ENCODE data around the gene CDIPT. TPM values are rescaled to one million over a fixed set of nuclear protein-coding genes. Genes with fewer than 3 reads are reported as not detected.
"Not testable (repeated sequence)": the region's sequence is repeated elsewhere in the genome, so short reads cannot be mapped to it uniquely, and the experiment has no call there.

The CDIPT gene, protein sequence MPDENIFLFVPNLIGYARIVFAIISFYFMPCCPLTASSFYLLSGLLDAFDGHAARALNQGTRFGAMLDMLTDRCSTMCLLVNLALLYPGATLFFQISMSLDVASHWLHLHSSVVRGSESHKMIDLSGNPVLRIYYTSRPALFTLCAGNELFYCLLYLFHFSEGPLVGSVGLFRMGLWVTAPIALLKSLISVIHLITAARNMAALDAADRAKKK
- 65.5 and 69.3 TPM in 2 replicates for total RNA-seq (2014; rRNA removed; shearing (Covaris generic))
- 61.3 and 64.1 TPM in 2 replicates for polyA plus RNA-seq (2014; cell fraction: nucleus; rRNA removed)

DNA sequence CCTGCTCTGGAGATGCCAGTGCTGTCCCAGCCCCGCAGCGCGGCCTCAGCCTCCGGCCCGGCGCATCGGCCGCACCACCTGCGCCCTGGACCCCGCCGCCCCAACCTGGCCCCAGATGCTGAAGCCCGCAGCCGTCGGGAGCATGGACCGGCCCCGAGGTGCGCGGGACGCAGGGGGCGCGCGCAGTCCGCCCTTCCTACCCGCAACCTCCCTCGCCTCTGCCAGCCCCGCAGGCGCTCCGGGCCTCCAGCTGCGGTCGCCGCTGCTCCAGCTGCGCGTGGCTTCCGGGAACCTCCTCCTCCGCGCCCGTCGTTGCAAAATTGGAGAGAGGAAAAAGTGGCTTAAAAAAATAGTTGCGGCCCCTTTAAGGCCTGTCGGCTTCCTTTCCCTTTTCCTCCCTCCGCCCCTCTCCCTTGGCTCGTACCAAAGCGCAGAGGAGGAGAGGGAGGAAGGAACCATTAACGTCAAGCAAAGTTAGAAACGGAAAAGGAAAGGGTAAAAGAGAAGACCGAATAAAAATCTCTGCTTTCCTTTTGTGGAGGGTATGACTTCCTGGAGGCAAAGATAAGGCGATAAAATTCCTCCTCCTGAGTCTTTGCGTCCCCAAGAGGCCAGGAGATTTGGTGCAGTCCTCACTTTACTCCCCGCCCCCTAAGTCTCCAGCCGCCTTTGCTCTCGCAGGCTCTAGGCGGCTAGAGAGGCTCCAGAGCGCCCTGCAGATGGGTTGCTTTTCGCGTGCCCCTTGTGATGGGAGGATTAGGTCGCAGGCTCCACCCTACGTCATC, at the start of gene CDIPT:
CDIPT (minus strand) TSS at position 343 of the 785 bp plus-strand sequence. CDS start 369 bp downstream, outside the sequence.
- peak; percentile 96 for DNase-seq (ENCODE audit: extremely low read depth, low read depth)

DNA sequence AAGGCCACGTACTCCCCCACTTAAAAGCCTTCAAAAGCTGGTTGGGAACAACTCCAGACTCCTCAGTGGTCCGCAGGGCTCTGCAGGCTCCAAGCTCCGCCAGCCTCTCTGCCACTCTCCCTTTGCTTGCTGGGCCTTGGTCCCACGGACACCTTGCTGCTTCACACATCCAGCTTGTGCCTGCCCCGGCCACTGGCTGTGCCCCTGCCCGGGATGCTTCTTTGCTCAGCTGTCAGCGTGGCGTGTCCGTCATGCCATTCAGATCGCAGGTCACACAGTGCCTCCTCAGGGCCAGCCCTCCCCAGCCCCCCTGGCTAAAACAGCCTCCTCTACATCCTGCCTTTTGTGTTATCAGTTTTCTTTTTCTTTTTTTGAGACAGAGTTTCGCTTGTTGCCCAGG, 49.1 kb upstream of the CDIPT start:
- DNase-seq (ENCODE audit: extremely low read depth, low read depth) = no peak

DNA sequence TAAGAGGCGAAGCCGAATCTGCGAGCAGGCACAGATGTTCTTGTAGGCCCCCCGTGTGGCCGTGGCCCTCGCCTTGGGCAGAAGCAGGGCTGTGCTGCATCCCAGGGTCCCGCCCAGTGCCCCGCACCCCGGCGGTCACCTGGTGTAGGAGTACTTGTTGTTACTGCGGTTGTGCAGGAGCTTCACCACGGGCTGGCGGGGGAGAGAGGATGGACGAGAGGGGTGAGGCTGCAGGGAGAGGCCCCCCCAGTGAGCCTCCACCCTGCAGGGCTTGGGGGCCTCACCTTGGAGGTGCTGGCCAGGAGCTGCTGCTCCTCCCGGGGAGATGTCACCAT, 48.6 kb upstream of the CDIPT start:
- no peak for DNase-seq (ENCODE audit: extremely low read depth, low read depth)

DNA sequence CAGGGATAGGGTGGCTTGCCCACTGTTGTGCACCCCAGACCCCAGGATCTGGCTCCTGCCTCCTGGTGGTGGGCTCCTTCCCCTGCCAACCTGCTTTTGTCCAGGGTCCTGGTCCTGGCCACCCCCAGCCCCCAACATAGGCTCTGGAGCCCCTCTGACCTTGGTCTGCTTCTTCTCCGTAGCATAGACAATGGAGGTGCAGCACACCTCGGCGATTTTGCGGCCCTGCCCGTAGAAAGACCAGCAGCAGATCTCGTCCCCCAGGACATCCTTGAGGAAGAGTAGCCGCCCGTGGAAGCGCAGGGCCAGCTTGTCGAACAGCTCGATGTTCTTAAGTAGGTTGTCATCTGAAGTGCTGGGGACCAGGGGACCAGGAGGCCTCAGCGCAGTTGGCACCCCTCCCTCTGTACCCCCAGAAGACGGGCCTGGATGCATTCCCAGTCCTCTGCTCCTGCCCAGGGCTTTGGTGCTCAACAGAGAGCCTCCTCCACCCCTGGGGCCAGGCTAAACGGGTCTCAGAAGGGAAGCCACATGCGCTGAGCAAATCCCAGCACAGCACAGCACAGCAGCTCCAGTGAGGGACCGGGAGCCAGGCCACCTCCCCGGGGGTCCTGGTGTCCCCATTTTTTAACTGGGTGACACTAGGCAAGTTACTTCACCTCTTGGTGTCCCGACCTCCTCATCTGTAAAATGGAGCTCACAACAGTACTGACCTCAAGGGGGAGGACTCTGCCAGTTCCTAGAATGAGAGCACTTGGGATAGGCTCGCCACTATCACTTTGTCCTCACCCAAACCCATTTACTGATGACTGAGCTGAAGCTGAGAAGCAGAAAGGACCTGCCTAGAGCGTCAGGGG, 48.0 kb upstream of the CDIPT start:
- no peak for DNase-seq (ENCODE audit: extremely low read depth, low read depth)

DNA sequence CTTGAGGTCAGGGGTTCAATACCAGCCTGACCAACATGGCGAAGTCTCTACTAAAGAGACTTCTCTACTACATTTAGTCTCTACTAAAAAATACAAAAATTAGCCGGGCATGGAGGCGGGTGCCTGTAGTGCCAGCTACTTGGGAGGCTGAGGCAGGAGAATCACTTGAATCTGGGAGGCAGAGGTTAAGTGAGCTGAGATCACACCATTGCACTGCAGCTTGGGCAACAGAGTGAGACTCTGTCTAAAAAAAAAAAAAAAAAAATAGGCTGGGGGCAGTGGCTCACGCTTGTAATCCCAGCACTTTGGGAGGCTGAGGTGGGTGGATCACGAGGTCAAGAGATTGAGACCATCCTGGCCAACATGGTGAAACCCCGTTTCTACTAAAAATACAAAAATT, 46.8 kb upstream of the CDIPT start:
- DNase-seq (ENCODE audit: extremely low read depth, low read depth) = not testable (repeated sequence)

DNA sequence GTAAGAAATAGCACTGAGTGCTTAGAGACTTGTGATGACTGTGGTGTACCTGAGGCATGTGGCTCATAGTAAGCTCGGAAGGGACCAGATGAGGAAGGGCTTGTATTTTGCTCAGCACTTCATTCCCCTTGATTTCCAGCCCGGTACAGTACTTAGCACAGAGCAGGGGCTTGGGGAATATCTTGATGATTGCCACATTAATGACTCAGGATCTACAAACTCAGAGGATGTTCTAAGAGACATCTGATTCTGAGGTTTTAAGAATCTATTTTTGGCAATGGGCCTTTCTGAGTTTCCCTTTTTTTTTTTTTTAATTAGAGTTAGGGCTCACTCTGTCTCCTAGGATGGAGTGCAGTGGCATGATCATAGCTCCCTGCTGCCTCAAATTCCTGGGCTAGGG, 46.4 kb upstream of the CDIPT start:
- no peak for DNase-seq (ENCODE audit: extremely low read depth, low read depth)

DNA sequence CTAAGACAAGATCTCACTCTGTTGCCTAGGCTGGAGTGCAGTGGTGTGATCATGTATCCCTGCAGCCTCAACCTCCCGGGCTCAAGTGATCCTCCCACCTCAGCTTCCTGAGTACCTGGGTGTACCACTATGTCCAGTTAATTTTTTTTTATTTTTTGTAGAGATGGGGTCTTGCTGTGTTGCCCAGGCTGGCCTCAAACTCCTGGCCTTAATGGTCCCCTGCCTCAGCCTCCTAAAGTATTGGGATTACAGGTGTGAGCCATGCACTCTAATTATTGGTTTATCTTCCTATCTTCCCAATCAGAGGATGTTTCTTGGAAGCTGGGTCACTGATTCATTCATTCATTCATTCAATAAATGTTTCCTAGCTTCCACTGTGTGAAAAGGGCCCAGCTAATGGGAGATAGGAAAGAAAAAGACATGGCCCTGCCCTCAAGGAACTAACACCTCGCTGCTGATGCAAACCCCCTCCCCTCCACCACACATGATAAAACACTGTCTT, 45.7 kb upstream of the CDIPT start:
- no peak for DNase-seq (ENCODE audit: extremely low read depth, low read depth)

DNA sequence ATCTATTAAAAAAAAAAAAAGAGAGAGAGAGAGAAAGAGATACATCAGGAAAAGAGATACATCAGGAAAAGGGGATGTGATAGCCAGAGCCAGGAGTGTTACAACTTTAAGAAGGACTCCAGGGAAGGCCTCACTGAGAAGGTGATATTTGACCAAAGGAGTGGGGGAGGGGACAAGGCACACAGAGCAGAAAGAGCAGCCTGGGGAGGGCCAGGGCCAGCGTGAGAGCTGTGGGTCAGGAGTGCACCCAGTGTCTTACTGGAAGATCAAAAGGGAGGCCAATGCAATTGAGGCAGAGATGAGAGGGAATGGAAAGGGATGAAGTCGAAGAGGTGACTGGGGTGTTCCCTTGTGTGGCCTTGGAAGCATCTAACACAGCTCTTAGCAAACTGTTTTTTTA, 44.9 kb upstream of the CDIPT start:
- no peak for DNase-seq (ENCODE audit: extremely low read depth, low read depth)

DNA sequence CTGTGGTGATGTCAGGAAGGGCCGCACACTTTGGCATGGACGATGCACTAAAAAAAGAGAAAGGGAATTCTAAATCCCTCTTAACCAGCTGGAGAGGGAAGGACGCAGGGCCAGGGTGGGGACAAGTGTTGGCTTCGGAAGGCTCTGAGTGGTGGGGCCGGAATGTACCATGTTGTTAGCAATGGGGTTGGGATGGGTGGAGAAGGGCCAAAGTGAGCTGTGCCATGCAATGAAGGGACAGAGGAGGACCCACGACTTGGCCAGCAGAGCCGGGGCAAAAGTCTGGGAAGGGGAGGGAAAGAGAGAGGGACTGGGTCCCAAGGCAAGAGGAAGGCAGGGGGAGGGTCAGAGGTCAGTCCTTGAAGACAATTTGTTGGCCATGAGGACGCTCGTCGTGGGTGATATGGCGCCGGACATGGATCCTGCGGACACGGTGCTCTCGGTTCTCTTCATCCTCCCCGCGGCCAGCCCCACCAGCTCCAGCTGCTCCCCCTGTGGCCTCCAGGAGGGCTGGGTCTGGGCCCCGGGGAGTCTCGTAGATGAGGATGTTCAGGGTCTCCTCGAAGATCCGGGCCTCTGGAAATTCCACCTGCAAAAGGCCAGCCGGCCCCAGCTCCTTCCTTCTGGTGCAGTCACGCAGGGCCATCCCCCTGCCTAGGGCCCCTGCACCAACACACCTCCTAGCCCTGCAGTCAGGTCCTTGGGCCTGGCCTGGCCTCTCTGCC, 43.7 kb upstream of the CDIPT start:
- no peak for DNase-seq (ENCODE audit: extremely low read depth, low read depth)

DNA sequence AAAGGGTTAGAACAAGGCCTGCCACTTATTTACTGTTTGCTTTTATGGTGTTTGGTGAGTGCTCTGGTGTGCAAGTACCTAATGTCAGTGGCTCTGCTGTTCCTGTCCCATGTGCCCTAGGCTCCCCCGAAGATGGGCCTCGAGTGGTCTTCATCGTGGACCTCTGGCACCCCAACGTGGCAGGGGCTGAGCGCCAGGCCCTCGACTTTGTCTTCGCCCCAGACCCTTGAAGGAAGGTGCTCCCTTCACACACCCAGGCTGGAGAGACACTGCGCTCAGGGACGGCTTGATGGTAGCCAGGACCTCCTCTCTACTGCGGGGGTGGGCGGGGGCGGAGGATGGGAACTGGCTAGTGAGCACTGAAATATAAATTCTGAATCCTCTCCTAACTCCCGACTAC, 42.6 kb upstream of the CDIPT start:
- no peak for DNase-seq (ENCODE audit: extremely low read depth, low read depth)

DNA sequence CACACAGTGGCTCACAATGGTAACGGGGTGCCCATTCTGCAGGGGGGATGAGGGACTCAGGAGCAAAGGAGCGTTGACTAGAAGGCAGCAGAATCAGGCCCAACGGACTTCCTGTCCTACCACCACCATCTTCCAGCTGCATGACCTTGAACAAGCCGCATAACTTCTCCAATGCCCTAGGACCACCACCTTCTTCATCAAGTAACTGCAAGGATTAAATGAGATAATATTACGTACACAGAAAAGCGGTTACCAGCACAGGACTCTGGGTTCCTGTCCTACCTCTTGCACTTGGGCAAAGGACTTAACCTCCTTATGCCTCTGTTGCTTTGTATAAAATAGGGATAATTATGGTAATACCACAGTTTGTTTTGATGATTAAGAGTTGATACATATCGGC, 41.9 kb upstream of the CDIPT start:
- DNase-seq (ENCODE audit: extremely low read depth, low read depth) = no peak

DNA sequence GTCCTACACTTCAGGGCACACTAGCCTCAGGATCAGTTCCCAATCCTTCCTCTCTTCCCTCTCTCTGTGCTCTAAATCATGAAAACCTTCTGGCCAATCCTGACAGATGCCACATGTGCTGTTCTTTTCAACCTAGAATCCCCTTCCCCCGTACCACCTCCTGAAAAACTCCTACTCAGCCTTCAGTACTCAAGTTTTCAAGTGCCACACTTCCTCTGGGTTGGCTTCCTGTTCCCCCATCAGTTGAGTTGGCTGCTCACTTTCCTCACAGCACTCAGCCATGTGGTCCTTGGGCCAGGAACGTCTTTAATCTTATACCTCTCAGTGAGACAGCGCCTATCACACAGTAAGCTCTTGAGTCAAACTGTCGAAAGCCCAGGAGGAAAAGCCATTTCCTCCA, 40.6 kb upstream of the CDIPT start:
- no peak for DNase-seq (ENCODE audit: extremely low read depth, low read depth)

DNA sequence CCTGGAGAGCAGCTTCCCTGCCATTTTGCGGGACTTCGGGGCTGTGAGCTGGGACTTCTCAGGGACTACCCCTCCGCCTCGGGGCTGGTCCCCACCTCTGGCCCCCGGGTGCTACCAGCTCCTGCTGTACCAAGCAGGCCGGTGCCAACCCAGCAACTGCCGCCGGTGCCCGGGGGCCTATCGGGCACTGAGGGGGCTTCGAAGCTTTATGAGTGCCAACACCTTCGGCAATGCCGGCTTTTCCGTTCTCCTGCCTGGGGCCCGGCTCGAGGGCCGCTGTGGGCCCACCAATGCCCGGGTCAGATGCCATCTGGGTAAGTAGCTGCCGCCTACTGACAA, 38.5 kb upstream of the CDIPT start:
- no peak for DNase-seq (ENCODE audit: extremely low read depth, low read depth)

DNA sequence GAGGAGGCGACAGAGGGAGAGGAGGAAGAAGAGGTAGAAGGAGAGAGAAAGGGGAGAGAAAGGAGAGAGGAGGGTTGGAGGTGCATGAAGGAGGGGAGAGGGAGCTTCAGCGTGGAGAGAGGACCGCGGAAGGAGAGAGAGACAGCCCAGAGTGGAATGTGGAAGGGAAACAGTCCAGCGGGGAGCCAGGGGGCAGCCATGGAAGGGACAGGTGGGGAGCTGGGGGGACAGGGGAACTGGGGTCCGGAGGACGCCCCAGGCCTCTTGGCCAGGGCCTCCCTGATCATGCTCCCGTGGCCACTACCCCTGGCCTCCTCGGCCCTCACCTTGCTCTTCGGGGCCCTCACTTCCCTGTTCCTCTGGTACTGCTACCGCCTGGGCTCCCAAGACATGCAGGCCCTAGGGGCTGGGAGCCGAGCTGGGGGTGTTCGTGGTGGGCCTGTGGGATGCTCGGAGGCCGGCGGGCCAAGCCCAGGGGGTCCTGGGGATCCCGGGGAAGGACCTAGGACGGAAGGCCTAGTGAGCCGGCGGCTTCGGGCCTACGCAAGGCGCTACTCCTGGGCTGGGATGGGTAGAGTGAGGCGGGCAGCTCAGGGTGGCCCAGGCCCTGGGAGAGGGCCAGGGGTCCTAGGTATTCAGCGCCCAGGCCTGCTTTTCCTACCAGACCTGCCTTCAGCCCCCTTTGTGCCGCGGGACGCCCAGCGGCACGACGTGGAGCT, 38.0 kb upstream of the CDIPT start:
- DNase-seq (ENCODE audit: extremely low read depth, low read depth) = no peak

DNA sequence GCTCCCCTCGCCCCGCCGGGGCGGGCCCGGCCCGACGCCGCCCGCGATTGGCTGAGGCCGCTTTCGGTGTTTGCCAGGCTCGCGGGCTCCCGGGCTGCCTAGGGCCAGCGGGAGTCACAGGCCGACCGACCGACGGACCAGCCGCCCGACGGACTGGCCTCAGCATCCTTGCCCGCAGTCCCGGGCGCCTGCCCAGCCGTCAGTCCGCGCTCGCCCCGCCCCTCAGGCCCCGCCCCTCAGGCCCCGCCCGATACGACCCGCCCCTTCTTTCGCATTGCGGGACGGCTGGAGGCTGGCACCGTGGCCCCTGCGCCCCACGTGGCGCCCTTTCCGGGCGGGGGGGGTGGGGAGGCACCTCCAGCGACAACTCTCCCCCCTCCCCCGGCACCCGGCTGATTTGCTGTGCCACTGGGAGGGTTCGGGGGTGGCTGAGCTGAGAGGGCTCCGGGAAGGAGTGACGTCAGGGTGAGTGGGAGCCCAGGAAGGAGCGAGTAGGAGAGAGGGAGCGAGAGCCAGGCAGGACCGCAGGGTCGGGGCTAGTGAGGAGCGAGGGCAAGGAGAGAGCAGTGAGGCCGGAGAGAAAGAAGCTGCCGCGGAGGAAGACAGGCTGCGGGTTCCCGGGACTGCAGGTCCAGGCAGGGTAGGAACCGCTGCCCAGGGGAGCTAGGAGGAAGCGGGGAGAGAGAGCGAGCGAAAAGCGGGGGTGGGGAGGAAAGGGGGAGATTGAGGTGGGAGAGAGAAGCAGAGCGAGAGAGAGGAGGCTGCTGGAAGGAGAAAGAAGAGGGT, 37.3 kb upstream of the CDIPT start, which contains the start of gene ASPHD1:
ASPHD1 (plus strand) TSS at position 387 of the 786 bp plus-strand sequence. CDS start 484 bp downstream, outside the sequence.
- peak; percentile 64 for DNase-seq (ENCODE audit: extremely low read depth, low read depth)

DNA sequence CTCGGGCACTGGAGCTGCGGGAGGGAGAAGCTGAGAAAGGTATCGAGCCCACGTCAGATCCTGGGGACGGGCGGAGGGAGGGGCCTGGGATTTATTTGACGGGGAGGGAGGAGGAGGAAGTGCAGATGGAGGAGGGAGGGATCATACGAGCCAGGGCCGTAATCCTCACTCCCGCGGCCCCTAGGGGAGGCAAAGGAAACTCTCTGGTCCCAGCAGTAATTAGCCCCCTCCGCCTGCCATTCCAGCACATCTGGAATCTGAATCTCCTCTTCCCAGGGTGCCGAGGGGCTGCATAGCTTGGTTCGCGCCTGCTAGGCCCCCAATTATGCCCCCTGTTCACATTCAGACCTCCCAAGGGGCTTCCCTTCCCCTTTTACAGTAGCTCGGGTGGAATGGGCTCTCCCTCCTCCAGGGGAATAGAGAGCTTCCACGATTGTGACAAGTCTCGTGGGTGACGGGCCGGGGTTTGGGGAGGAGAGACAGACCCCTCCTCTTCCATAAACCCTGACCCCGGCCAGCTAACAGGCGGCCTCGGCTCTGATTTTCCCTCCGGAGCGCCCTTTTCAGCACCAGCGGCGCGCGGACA, 36.6 kb upstream of the CDIPT start, which contains the start of gene SEZ6L2:
SEZ6L2 (minus strand) TSS at position 35 of the 586 bp plus-strand sequence. CDS start 531 bp downstream, outside the sequence.
- DNase-seq (ENCODE audit: extremely low read depth, low read depth) = peak; percentile 90

DNA sequence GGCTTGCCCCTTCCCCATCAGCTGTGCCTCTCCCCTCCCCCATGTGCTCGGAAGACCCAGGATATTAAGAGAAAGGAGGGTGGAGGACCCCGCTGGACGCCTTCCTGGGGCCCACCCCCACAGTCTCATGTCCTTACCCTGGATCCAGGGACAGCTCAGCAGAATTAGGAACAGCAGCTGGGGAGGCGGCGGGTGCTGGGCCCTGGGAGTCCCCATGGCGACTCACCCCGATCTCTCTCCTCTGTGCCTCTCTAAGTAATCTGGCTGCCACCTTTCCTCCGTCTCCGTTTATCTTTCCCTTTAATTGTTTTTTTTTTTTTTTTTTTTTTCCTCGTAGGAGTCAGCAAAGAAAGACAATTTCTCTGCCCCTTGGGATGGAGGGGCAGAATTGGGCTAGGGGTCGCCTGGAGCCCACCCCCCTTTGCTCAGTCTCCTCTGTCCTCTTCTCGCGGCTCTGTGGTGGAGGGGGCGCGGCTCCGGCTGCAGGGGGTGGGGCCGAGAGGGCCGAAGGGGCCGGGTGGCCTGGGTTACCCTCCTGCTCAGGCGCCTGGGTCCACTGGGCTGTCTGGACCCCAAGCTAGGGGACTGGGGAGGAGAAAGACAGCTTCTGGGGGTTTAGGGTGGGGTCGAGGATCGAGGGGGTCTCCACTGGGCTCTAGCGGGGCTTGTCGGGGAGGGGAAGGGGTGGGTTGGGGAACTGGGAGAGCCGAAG, 35.9 kb upstream of the CDIPT start:
- peak; percentile 30 for DNase-seq (ENCODE audit: extremely low read depth, low read depth)

All from NCI-H460 (cell line).